ENCODE results near the gene CCDC160.

- TF ChIP-seq CTCF (IDR thresholded peaks at IDR 0.05) (no peak), POLR2A (IDR thresholded peaks at IDR 0.05) (no peak)
Observed at GRCh38 chrX:134287346-134287745, 50.4 kb downstream of the CCDC160 start.
